ENCODE data around the gene SH3TC1. TPM values are rescaled to one million over a fixed set of nuclear protein-coding genes. Genes with fewer than 3 reads are reported as not detected.

SH3TC1 gene
- polyA plus RNA-seq, 3 donors, result 36.9 to 85.7 (median 41.9) TPM

GRCh38 chr4:8164194-8164565 lies 34.9 kb upstream of the SH3TC1 start:
- no peaks in the 10 kb centered on the region for H3K79me2 ChIP-seq (ENCODE audit: insufficient read depth, low read length)
- intact Hi-C loops (cut with micrococcal nuclease), result no loop called here
- H3K27me3 ChIP-seq (ENCODE audit: control insufficient read depth in 2 of 2, insufficient read depth in 2 of 2, low read length in 2 of 2), result peaks cover 0 to 7% of the 10 kb centered on the region in 2 donors
- no peak overlapping the region for H3K27ac Mint-ChIP-seq
- no peak overlapping the region for H3K4me3 Mint-ChIP-seq
- no peaks in the 10 kb centered on the region for H3K36me3 ChIP-seq (replicated peaks in 1 of 2; ENCODE audit: control insufficient read depth in 1 of 2, insufficient read depth in 2 of 2, low read length in 2 of 2)
- H3K4me1 ChIP-seq (ENCODE audit: control insufficient read depth in 1 of 2, insufficient read depth in 2 of 2, low read length in 2 of 2), result peaks cover 30 to 38% of the 10 kb centered on the region in 2 donors
- H2AFZ ChIP-seq (ENCODE audit: insufficient read depth, low read depth, low read length, poor library complexity, severe bottlenecking), result no peak overlapping the region
- TF ChIP-seq CTCF (IDR thresholded peaks at IDR 0.05), result no peak
- H3K27ac ChIP-seq (ENCODE audit: low read depth in 1 of 2, low read length in 2 of 2), result no peak overlapping the region
- no peak overlapping the region for H3K4me3 ChIP-seq (replicated peaks in 1 of 3; ENCODE audit: low read depth in 2 of 3, low read length in 3 of 3)
- peaks cover 32% of the 10 kb centered on the region for H3K4me1 Mint-ChIP-seq
- H4K20me1 ChIP-seq (ENCODE audit: insufficient read depth, low read length), result no peaks in the 10 kb centered on the region
- no peaks in the 10 kb centered on the region for H3K36me3 Mint-ChIP-seq
- peaks cover 6 to 9% of the 10 kb centered on the region in 2 donors for H3K9me3 ChIP-seq (replicated peaks in 1 of 2; ENCODE audit: control insufficient read depth in 1 of 2, insufficient read depth in 1 of 2, low read length in 2 of 2)
- WGBS (ENCODE audit: insufficient coverage), result 73% methylated on average over 9 of the region's 9 CpGs
- H3K9ac ChIP-seq (ENCODE audit: insufficient read depth, low read length, poor library complexity, severe bottlenecking), result no peak overlapping the region
- no peak for DNase-seq
- no peak overlapping the region for H3K4me2 ChIP-seq (replicated peaks; ENCODE audit: extremely low read depth, low read length, poor library complexity, severe bottlenecking)
- peaks cover 17 to 33% (median 25%) of the 10 kb centered on the region in 3 donors for H3K27me3 Mint-ChIP-seq (ENCODE audit: low read depth in 3 of 3)
- H3K9me3 Mint-ChIP-seq, result peaks cover 6 to 20% (median 9%) of the 10 kb centered on the region in 7 donors

GRCh38 chr4:8164687-8165086 lies 34.4 kb upstream of the SH3TC1 start:
- Mint-ChIP-seq H3K9me3 (peaks cover 8 to 24% (median 12%) of the 10 kb centered on the region in 7 donors), H3K36me3 (no peaks in the 10 kb centered on the region), H3K27me3 (ENCODE audit: low read depth in 3 of 3) (peaks cover 14 to 29% (median 22%) of the 10 kb centered on the region in 3 donors), H3K27ac (peak overlapping the region in 1 of 7 donors; percentile 13), H3K4me3 (no peak overlapping the region), H3K4me1 (peaks cover 28% of the 10 kb centered on the region)
- Histone ChIP-seq H3K9ac (ENCODE audit: insufficient read depth, low read length, poor library complexity, severe bottlenecking) (no peak overlapping the region), H3K79me2 (ENCODE audit: insufficient read depth, low read length) (no peaks in the 10 kb centered on the region), H3K27ac (ENCODE audit: low read depth in 1 of 2, low read length in 2 of 2) (no peak overlapping the region), H3K4me2 (replicated peaks; ENCODE audit: extremely low read depth, low read length, poor library complexity, severe bottlenecking) (no peak overlapping the region), H3K27me3 (ENCODE audit: control insufficient read depth in 2 of 2, insufficient read depth in 2 of 2, low read length in 2 of 2) (peaks cover 0 to 3% of the 10 kb centered on the region in 2 donors), H3K4me1 (ENCODE audit: control insufficient read depth in 1 of 2, insufficient read depth in 2 of 2, low read length in 2 of 2) (peaks cover 25 to 33% of the 10 kb centered on the region in 2 donors), H4K20me1 (ENCODE audit: insufficient read depth, low read length) (no peaks in the 10 kb centered on the region), H2AFZ (ENCODE audit: insufficient read depth, low read depth, low read length, poor library complexity, severe bottlenecking) (no peak overlapping the region), H3K9me3 (replicated peaks in 1 of 2; ENCODE audit: control insufficient read depth in 1 of 2, insufficient read depth in 1 of 2, low read length in 2 of 2) (peaks cover 6 to 9% of the 10 kb centered on the region in 2 donors), H3K4me3 (replicated peaks in 1 of 3; ENCODE audit: low read depth in 2 of 3, low read length in 3 of 3) (no peak overlapping the region), H3K36me3 (replicated peaks in 1 of 2; ENCODE audit: control insufficient read depth in 1 of 2, insufficient read depth in 2 of 2, low read length in 2 of 2) (no peaks in the 10 kb centered on the region)
- 100% methylated on average over 4 of the region's 10 CpGs for WGBS (ENCODE audit: insufficient coverage)
- intact Hi-C loops (cut with micrococcal nuclease), result no loop called here
- TF ChIP-seq CTCF (IDR thresholded peaks at IDR 0.05), result no peak
- no peak for DNase-seq

Data from CD14-positive monocyte (primary cell).